NCI-H2227 (cell line): ENCODE data around the gene SET.
"Not testable (repeated sequence)": the region's sequence is repeated elsewhere in the genome, so short reads cannot be mapped to it uniquely, and the experiment has no call there.

Experiments
- DNase-seq: peaks from one replicate; lab custom pipeline; 2025; ENCODE audit not compliant: unreplicated experiment; lab: John Stamatoyannopoulos, UW

The SET gene

DNA sequence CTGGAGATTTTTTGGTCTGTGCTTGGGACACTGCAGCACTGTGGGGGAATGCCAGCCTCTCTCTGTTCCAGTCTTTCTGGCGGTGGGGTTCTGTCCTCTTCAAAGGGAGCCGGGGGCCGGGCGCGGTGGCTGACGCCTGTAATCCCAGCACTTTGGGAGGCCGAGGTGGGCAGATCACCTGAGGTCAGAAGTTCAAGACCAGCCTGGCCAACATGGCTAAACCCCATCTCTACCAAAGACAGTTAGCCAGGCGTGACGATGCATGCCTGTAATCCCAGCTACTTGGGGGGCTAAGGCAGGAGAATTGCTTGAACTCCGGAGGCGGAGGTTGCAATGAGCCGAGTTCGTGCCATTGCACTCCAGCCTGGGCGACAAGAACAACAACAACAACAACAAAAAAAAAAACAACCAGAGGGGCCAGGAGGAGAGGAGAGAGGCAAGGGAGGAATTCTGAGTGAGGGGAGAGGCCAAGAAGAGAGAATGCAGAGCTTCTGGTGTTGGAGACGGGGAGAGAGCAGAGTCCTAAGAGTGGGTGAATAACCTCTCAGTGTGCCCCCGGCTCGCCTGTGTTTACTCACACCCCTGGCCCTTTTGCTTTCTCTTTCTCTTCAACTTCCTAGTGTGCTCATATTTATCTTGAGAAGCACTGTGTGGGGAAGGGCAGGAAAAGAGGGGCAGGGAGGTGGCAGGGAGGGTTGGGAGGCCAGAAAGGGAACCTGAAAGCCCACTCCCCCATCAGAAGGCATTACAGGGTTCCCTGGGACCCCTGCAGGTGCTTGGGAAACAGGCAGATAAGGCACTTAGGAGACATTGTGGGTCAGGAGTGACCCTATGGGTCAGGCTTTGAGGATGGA, 3.2 kb upstream of the SET start:
- DNase-seq = no peak

DNA sequence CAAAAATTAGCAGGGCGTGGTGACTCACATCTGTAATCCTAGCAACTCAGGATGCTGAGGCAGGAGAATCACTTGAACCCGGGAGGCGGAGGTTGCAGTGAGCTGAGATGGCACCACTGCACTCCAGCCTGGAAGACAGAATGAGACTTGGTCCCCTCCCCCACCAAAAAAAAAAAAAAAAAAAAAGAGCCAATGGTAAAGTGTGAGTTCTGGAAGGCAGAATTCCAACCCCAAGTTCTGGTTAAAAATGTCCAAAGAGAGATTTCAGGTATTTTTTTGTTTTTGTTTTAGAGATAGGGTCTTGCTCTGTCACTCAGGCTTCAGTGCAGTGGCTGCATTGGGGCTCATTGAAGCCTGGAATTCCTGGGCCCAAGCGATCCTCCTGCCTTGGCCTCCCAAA, 1.6 kb upstream of the SET start:
- no peak for DNase-seq

DNA sequence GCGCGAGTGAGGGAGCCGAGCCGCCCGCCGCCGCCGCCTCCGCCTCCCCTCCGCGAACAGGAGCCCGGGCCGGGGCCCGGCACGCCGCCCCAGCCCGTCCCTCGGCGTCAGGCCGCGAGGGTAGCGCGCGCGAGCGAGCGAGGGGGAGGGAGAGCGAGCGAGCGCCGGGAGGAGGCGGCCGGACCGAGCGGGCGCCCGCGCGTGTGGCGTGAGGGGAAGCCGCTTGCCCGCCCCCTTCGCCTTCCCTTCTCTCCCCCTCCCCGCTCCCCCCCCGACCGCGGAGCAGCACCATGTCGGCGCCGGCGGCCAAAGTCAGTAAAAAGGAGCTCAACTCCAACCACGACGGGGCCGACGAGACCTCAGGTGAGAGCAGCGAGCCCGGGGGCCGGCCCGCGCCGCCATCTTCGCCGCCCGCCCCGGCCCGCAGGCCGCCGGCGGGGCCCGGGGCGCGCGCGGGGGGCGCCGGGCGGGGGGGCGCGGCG, 312 bp downstream of the SET start:
- peak; percentile 82 for DNase-seq

DNA sequence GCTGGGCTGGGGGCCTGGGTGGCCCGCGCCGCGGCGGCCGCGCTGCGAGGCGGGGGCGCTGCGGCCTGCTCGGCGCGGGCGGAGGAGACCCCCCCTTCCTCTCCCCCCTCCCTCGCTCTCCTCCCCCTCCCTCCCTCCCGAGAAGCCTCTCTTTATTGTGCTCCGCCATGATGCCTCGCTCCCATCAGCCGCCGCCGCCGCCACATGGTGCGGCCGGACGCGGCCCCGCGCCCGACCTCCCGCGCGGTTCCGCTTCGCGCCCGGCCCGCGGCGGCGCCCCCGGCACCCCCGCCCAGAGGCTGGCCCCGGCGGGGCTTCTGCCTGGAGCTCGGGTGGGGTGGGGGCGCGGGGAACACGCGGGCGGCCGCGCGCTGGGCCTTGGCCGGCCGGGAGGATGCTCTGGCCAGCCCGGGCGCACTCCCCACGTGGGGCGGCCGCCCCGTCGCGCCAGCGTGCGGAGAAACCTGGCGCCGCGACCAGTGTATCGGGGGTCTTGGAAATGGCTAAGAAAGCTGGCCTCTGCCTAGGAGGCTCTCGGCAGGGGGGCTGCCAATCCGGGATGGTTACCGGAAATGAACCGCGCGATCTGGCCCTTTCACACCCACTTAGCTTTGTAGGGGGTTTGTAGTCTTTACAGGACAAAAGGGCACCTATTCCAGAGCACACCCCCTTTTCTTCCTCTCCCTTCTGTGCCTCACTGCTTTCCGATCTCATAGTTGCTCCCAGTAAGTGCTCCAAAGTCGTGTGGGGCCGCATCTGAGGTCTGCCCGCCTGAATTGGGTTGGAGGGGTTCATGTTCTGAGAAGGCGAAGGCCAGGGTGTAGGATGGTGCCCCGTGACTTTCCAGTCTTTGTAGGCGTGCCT, 1.0 kb downstream of the SET start:
- peak; percentile 58 for DNase-seq

DNA sequence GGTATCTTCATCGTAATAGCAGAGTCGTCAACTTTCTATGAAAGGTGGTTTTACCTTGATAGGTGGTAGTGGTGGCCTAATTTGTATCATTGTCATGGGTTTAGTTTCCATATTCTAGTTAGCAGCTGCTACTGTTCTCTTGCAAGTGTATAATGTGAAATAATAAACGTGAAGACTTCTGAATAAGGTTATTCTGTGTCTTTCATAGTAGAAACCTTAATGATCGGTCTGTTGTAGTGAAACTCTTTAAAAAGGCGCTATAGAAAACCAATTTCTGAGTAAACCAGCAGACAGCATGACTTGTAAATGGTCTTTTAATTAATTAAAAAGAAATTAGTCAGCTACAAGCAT, 1.6 kb downstream of the SET start:
- no peak for DNase-seq

DNA sequence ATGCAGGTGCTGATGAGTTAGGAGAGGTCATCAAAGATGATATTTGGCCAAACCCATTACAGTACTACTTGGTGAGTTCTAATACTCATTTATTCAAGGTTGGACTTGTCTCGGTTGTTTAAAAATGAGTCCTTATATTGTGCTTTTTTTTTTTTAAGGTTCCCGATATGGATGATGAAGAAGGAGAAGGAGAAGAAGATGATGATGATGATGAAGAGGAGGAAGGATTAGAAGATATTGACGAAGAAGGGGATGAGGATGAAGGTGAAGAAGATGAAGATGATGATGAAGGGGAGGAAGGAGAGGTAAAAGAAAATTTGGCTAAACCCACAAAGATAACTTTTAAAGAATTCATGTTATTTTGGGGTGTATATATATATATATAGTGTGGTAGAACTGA, 4.7 kb downstream of the SET start:
- DNase-seq = not testable (repeated sequence)

DNA sequence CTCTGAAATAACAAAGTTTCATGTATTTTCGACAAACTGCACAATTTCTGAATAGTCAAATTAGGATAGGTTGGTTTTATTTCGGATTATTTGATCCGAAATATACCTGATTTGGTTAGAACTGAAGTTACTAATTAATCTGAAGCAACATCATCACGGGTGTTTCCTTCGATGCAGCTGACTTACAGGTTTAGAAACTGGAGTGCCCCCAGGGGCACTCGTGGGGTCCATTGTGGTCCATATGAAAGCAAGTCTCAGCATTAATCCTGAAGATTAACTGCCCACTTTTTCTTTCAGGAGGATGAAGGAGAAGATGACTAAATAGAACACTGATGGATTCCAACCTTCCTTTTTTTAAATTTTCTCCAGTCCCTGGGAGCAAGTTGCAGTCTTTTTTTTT, 5.3 kb downstream of the SET start:
- no peak for DNase-seq

DNA sequence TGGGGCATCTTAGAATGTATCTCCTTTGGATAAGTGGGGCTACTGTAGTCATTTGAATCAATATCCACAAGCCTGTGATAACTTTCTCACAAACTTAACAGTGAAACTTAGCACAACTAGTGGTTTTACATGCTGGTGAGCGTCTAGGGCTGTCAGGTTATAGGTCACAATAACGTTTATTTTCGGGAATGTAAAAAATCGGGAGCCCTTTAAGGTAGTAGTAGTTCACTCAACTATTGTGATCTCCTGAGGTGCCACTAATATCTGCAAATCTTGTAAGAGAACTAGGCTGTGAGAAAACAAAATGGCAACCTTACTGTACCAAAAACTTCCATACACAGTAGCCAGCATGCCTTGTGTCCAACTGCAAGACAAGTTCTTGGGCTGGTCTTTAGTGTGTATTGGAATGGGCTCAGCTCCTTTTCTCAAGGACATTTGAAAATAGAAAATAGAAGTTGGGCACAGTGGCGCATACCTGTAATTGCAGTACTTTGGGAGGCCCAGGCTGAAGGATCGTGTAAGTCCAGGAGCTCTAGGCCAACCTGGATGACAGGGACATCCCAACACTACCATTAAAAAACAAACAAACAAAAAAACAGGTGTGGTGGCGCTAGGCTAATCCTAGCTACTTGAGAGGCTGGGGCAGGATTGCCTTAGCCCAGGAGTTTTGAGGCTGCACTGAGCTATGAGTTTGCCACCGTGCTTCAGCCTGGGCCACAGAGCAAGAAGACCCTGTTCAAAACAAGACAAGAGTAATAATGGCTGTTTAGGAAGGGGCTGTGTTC, 8.1 kb downstream of the SET start:
- DNase-seq = no peak

DNA sequence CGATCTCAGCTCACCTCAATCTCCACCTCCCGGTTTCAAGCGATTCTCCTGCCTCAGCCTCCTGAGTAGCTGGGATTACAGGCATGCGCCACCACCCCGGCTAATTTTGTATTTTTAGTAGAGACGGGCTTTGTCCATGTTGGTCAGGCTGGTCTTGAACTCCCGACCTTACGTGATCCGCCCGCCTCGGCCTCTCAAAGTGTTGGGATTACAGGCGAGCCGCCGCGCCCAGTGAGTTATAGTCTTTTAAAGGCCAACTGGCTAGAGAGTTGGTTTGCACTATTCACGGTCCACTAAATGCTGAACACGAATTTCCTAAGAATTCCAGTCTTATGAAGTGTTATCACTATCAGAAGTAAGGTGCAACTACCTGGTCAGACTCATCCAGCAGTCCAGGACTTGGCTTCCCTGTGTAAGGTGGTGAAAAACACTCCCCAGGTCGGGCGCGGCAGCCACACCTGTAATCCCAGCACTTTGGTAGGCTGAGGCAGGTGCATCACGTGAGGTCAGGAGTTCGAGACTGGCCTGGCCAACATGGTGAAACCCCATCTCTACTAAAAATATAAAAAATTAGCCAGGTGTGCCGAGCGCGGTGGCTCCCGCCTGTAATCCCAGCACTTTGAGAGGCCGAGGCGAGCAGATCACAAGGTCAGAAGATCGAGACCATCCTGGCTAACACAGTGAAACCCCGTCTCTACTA, 10.2 kb downstream of the SET start:
- DNase-seq = not testable (repeated sequence)

DNA sequence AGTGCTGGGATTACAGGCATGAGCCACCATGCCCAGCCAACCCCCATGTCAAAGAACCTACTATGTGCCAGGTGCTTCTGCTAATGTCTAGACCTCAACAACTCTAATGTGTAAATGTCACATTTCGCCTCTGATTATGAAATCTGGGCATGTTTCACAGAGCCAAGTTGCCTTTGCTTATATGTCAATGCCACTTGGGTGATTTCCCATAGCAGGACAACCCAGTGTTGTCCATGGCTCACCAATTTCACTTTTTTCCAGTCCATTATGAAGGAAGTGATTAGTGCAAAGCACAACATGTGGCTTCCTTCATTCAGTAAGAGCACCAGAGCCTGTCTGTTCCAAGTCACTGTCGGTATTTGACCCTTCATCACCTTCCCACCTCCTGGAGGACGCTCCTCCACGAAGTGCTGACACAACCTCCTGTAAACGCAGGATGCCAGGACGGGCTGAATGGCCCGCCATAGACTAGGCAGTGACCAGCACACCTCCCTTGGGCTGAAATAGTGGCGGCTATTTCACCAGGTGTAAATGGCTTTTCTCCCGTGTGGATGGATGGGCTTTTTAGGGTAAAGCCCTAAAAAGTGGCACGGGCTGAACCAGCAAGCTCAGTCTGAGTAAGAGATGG, 12.3 kb downstream of the SET start:
- no peak for DNase-seq

DNA sequence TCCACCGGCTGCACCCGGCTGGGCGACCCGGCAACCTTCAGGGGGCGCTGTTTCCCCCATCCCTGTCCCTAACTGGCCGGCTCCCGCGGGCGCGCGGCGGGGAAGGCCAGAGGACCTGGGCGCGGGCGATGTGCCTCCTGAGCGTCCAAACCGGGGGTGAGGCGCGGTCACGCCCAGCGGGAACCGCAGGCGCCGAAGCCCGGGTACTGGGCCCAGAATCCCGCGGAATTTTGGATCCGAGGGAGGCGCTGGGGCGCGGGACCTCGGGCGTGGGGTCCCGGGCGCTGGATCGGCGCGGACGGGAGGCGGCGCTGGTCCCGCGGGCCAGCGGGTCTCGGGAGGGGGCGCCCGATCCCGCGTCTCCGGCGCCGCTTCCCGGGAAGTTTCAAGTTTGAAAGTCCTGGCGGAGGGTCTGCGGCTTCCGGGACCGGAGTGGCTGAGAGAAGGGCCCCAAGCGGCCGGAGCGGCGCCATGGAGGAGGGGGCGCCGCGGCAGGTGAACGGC, 13.5 kb downstream of the SET start, which contains the start of gene PKN3:
TSS of gene PKN3 (plus strand) at position 59 of the 504 bp plus-strand sequence. CDS start at position 472, 413 bp downstream.
- DNase-seq = peak; percentile 87

DNA sequence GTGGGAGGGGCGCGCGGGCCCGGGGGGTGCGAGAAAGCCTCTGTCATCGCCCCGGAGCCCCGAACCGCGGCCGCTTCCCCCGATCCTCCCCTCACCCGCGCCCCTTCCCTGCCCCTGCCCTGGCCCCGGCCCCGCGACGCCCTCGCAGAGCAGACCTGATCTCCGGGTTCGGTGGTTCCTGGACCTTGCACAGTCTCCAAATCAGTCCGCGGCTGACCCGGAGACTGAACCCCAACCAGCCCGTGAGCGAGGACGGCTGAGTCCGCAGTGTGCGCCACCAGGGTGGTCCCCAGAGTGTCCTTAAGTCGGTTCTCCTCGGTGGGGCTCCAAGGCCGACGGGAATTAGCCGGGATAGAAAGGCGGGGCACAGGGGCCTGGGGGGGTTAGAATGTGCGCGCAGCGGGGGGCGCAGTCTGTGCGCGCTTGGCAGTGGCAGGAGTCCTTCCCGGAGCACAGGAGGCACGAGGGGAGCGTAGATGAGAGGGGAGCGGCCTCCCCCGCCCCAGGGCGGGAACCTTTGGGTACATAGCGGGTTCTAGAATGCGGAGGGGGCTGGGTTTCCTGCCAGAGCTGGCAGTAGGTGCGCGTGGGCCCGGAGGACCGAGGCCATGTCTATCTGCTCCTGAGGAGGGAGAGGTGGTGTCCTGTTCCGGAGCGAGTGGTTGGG, 14.1 kb downstream of the SET start:
- peak; percentile 51 for DNase-seq

DNA sequence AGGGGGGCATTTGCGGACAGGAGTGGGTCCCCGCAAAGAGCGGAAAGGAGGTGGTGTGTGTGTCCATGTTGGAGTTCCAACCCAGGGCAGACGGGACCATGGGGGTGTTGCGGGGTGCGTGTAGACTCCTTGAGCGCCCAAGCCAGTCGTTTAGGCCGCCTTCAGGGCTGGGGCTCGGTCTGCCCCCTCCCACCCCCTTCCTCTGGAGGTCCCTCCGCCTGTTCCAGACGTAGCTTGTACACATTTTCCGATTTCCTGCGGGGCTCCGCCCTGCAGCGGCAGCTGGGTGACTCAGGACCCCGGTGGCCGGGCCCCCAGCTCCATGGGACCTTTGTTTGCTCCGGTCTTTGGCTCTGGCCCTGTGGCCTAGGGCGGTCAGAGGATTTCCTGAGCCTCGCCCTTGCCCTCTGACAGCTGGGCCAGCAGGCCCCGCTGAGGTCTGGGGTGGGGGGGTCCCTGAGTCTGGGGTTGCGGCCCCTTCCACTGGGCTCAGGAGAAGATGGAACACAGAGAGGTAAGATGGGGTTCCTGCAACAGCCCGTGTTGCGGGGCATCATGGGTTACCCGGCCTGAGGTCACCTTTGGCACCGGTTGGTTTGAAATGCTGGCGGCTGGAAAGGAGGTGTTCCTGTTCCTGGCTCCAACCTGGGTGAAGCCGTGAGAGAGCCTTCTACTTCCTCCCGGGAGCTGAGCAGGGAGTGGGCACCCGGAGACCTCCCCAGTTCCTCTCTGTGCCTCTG, 14.8 kb downstream of the SET start:
- no peak for DNase-seq

DNA sequence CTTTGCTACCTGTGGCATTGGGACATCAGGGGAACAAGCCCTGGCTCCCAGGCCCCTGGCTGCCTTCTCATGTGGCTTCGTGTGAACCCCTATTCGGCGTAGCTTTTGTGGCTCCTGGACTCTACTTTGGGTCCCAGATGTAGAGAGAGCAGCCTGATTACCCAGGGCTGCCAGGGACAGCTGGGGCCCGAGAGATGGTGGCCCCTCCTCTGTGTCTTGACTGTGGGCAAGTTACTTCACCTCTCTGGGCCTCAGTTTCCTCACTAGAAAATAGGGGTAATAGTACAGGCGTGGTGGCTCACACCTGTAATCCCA, 15.3 kb downstream of the SET start:
- DNase-seq = no peak

DNA sequence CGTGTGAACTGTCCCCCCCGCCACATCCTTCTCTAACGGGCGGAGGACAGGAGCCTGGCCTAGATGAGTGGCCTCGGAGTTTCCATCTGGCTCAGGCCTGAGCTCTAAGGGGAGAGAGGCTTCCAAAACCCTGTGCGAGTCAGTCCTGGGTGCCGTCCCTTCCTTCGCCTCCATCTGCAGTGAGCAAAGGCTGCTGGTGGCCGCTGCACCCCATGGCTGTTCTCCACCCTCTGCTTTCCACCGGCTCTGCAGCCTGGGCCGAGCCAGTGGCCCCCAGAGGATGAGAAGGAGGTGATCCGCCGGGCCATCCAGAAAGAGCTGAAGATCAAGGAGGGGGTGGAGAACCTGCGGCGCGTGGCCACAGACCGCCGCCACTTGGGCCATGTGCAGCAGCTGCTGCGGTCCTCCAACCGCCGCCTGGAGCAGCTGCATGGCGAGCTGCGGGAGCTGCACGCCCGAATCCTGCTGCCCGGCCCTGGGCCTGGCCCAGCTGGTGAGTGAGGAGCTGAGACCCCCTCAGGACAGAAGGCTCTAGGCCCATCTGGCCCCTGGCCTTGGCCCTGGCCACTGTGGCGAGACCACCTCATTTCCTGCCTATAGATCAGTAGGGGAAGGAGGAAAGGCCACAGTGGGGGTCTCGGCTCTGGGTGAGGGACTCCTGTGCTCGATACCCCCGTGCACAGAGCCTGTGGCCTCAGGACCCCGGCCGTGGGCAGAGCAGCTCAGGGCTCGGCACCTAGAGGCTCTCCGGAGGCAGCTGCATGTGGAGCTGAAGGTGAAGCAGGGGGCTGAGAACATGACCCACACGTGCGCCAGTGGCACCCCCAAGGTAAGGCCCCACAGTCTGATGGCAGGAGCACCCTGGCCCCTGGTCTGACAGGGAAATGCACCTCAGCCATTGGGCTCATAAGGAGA, 16.3 kb downstream of the SET start:
- no peak for DNase-seq

DNA sequence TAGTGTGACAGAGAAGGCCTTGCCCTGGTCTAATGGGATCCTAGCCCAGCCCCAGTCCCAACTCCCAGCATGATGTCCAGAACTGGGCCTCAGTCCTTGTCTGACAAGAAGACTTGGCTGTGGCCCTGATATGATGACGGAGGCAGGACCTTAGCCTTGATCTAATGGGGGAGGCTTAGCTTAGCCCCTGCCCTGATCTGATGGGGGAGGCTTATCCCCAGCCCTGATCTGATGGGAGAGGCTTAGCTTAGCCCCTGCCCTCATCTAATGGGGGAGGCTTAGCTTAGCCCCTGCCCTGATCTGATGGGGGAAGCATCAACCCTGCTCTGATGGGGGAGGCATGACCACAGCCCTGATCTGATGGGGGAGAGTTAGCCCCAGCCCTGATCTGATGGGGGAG, 17.0 kb downstream of the SET start:
- DNase-seq = no peak

DNA sequence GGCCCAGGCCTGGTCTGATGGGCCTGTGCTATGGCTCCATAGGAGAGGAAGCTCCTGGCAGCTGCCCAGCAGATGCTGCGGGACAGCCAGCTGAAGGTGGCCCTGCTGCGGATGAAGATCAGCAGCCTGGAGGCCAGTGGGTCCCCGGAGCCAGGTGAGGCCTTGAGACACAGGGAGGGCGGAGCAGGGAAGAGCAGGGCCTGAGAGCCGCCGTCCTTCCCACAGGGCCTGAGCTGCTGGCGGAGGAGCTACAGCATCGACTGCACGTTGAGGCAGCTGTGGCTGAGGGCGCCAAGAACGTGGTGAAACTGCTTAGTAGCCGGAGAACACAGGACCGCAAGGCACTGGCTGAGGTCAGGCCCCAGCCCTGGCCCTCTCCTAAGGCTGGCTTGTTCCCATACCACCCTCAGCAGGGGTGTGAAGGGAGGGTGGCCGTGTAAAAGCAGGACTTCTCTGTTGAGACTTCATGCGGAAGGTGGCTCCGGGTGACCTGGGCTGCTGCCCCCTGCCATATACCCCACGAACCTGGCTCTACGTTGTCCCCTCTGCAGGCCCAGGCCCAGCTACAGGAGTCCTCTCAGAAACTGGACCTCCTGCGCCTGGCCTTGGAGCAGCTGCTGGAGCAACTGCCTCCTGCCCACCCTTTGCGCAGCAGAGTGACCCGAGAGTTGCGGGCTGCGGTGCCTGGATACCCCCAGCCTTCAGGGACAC, 17.8 kb downstream of the SET start:
- DNase-seq = no peak
